SK-N-DZ (cell line): ENCODE data around the gene PCDHGA11. TPM values are rescaled to one million over a fixed set of nuclear protein-coding genes. Genes with fewer than 3 reads are reported as not detected.
"Not testable (repeated sequence)": the region's sequence is repeated elsewhere in the genome, so short reads cannot be mapped to it uniquely, and the experiment has no call there.

Experiments
- DNase-seq: peaks from one replicate; pipeline ENCODE4 v3.0.0-alpha.2; 2015; ENCODE audit warnings: low spot score
- polyA plus RNA-seq, 2 experiments: library from polyadenylated mRNA; depleted of rRNA; stranded (reverse); fragments of >200 nt; gene quantifications; 2 replicates each; pipeline ENCODE4 v1.2.3, GENCODE V29; 2014

Gene PCDHGA11
- polyA plus RNA-seq (2014; cell fraction: cytosol; rRNA removed) = 0.31 and 0.36 TPM in 2 replicates
- 0.06 and 0.15 TPM in 2 replicates for polyA plus RNA-seq (2014; cell fraction: nucleus; rRNA removed)

DNA sequence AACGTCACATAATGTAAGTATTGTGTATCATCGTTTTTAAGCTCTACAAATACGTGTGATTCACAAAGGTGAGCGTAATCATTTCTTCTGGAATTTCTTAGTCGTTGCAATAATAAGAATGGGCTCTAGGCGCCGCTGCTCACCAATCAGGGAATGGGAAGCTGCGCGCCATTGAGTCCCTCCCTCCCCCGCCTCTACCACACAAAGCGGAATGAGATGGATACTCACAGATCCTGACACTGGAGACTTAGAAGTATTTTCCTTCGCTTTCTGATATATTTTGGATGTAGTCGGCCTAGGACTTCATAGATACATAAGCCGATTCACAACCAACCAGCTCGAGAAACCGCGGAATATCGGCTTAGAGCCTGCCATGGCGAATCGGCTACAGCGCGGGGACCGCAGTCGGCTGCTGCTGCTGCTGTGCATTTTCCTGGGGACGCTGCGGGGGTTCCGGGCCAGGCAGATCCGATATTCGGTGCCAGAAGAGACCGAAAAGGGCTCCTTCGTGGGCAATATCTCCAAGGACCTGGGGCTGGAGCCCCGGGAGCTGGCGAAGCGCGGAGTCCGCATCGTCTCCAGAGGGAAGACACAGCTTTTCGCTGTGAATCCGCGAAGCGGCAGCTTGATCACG lies at the start of gene PCDHGA11:
Gene PCDHGA11, plus strand, starts transcription at position 197 of the 634 bp plus-strand sequence. Its CDS starts 177 bp downstream, at position 374.
- no peak for DNase-seq

DNA sequence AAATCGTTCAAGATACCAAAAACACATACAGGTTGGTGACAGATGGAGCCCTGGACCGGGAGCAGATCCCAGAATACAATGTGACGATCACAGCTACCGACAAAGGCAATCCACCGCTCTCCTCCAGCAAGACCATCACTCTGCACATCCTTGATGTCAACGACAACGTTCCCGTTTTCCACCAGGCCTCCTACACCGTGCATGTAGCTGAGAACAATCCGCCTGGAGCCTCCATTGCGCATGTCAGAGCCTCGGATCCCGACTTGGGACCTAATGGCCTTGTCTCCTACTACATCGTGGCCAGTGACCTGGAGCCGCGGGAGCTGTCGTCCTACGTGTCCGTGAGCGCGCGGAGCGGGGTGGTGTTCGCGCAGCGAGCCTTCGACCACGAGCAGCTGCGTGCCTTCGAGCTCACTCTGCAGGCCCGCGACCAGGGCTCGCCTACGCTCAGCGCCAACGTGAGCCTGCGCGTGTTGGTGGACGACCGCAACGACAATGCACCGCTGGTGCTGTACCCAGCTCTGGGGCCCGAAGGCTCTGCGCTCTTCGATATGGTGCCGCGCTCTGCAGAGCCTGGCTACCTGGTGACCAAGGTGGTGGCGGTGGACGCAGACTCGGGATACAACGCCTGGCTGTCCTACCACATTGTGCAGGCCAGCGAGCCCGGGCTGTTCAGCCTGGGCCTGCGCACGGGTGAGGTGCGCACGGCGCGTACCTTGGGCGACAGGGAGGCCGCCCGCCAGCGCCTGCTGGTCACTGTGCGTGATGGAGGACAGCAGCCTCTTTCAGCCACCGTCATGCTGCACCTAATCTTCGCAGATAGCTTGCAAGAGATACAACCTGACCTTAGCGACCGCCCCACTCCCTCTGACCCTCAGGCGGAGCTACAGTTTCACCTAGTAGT lies 49.0 kb upstream of the PCDHGA11 start:
- no peak for DNase-seq

DNA sequence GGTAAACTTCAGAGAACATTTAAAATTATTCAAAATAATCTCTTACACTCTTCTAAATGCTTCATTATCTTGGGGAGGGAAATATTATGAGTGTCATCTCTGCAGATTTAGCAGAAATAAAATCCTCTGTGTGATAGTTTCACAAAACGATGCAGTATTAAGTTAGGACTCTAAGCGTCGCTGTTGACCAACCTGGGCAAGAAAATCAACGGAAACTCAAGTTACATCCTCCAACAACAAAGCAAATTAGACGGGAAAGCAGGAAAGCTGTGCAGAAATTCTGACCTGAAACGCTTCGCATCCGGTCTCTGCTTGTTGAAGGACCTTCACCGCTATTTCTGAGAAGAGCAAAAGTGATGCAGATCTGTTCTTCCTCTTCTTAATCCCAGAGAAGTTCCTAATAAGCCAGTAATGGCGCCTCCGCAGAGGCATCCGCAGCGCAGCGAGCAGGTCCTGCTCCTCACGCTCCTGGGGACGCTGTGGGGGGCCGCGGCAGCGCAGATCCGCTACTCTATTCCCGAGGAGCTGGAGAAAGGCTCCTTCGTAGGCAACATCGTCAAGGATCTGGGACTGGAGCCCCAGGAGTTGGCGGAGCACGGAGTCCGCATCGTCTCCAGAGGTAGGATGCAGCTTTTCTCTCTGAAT lies 47.1 kb upstream of the PCDHGA11 start, which contains the start of gene PCDHGA6:
Gene PCDHGA6, plus strand, starts transcription at position 219 of the 645 bp plus-strand sequence. Its CDS starts 193 bp downstream, at position 412.
- no peak for DNase-seq

DNA sequence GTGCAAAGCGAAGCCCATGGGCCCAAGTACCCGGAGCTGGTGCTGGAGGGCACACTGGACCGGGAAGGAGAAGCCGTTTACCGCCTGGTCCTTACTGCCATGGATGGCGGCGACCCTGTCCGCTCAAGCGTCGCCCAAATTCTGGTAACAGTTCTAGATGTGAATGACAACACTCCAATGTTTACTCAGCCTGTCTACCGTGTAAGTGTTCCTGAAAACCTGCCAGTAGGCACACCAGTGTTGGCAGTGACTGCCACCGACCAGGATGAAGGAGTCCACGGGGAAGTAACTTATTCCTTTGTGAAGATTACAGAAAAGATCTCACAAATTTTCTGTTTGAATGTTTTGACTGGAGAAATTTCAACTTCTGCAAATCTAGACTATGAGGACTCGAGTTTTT lies 46.2 kb upstream of the PCDHGA11 start:
- DNase-seq = no peak

DNA sequence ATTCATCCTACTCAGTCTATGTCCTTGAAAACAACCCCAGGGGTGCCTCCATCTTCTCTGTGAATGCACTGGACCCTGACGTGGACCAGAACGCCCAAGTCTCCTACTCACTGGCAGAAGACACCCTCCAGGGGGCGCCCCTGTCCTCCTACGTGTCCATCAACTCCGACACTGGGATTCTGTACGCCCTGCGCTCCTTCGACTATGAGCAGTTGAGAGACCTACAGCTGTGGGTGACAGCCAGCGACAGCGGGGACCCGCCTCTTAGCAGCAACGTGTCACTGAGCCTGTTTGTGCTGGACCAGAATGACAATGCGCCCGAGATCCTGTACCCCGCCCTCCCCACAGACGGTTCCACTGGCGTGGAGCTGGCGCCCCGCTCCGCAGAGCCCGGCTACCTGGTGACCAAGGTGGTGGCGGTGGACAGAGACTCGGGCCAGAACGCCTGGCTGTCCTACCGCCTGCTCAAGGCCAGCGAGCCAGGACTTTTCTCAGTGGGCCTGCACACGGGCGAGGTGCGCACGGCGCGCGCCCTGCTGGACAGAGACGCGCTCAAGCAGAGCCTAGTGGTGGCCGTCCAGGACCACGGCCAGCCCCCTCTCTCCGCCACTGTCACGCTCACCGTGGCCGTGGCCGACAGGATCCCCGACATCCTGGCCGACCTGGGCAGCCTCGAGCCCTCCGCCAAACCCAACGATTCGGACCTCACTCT lies 45.3 kb upstream of the PCDHGA11 start:
- not testable (repeated sequence) for DNase-seq

DNA sequence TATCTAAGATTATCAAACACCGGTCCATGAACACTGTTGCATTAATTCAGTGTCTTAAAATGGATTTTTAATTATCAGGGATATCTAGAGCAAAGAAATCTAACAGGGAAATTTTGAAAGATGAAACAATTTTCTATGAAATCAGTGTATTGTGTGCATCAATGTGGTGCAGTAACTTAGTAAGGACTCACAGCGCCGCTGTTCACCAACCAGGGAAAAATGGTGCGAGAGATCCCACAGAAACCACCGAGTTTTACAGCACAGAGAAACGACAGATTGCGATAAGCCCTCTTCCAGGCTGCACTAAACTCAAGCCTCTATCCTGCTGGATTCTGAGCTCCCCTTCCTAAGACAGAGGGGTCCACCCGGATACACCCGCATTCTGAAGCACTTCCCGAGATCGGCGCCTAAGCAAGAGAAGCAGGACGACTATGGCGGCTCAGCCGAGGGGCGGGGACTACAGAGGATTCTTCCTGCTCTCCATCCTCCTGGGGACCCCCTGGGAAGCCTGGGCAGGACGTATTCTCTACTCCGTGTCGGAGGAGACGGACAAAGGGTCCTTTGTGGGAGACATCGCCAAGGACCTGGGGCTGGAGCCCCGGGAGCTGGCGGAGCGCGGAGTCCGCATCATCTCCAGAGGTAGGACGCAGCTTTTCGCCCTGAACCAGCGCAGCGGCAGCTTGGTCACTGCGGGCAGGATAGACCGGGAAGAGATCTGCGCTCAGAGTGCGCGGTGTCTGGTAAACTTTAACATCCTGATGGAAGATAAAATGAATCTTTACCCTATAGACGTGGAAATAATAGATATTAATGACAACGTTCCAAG lies 38.2 kb upstream of the PCDHGA11 start, which contains the start of gene PCDHGA7:
Gene PCDHGA7, plus strand, starts transcription at position 274 of the 826 bp plus-strand sequence. Its CDS starts 158 bp downstream, at position 432.
- no peak for DNase-seq

DNA sequence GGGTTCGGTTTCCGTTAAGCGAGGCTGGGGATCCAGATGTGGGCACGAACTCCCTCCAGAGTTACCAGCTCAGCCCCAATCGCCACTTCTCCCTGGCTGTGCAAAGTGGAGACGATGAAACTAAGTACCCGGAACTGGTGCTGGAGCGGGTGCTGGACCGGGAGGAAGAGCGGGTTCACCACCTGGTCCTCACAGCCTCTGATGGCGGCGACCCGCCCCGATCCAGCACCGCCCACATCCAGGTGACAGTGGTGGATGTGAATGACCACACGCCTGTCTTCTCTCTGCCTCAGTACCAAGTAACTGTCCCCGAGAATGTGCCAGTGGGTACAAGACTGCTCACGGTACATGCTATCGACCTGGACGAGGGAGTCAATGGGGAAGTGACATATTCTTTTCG lies 37.5 kb upstream of the PCDHGA11 start:
- DNase-seq = no peak

DNA sequence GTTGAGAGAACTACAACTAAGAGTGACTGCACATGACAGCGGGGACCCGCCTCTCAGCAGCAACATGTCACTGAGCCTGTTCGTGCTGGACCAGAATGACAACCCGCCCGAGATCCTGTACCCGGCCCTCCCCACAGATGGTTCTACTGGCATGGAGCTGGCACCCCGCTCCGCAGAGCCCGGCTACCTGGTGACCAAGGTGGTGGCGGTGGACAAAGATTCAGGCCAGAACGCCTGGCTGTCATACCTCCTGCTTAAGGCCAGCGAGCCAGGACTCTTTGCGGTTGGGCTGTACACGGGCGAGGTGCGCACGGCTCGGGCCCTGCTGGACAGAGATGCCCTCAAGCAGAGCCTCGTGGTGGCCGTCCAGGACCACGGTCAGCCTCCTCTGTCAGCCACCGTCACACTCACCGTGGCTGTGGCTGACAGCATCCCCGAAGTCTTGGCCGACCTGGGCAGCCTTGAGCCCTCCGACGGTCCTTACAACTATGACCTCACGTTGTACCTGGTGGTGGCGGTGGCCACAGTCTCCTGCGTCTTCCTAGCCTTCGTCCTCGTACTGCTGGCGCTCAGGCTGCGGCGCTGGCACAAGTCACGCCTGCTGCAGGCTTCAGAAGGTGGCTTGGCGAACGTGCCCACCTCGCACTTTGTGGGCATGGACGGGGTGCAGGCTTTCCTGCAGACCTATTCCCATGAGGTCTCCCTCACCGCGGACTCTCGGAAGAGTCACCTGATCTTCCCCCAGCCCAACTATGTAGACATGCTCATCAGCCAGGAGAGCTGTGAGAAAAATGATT lies 36.2 kb upstream of the PCDHGA11 start:
- DNase-seq = no peak

DNA sequence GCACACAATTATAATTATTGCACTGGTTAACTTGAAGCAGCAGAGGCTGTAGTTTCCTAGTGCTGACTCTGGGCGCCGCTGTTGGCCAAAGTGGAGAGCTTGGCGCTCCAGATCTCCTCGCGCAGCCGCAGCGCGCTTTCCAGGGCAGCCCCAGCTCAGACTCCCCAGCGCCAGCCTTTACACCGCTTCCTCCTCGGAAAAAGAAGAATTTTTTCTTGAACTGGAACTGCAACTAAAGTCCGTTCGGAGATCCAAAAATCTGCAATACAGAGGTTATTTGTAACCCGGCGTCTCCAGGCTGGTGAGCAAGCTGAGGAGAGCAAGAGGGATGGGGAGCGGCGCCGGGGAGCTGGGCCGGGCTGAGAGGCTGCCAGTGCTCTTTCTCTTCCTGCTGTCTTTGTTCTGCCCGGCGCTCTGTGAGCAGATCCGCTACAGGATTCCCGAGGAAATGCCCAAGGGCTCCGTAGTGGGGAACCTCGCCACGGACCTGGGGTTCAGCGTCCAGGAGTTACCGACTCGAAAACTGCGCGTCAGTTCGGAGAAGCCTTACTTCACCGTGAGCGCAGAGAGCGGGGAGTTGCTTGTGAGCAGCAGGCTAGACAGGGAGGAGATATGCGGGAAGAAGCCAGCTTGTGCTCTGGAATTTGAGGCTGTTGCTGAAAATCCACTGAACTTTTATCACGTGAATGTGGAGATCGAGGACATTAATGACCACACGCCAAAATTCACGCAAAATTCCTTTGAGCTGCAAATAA lies 33.1 kb upstream of the PCDHGA11 start, which contains the start of gene PCDHGB4:
Gene PCDHGB4, plus strand, starts transcription at position 142 of the 755 bp plus-strand sequence. Its CDS starts 187 bp downstream, at position 329.
- DNase-seq = not testable (repeated sequence)

DNA sequence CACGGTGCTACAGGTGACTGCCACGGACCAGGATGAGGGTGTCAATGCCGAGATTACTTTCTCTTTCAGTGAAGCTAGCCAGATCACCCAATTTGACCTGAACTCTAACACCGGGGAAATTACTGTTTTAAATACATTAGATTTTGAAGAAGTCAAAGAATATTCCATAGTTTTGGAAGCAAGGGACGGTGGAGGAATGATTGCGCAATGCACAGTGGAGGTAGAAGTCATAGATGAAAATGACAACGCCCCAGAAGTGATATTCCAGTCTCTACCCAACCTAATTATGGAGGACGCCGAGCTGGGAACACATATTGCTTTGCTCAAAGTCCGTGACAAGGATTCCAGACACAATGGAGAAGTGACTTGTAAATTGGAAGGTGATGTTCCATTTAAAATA lies 32.2 kb upstream of the PCDHGA11 start:
- no peak for DNase-seq

DNA sequence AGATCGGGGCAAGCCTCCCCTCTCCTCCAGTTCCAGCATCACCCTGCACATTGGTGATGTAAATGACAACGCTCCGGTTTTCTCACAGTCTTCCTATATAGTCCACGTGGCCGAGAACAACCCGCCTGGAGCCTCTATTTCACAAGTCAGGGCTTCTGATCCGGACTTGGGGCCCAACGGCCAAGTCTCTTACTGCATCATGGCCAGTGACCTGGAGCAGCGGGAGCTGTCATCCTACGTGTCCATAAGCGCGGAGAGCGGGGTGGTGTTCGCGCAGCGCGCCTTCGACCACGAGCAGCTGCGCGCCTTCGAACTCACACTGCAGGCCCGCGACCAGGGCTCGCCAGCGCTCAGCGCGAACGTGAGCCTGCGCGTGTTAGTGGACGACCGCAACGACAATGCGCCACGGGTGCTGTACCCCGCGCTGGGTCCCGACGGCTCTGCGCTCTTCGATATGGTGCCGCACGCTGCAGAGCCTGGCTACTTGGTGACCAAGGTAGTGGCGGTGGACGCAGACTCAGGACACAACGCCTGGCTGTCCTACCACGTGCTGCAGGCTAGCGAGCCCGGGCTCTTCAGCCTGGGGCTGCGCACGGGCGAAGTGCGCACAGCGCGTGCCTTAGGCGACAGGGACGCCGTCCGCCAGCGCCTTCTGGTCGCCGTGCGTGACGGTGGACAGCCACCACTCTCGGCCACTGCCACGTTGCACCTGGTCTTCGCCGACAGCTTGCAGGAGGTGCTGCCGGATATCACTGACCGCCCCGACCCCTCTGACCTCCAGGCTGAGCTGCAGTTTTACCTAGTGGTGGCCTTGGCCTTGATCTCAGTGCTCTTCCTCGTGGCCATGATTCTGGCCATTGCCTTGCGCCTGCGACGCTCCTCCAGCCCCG lies 31.5 kb upstream of the PCDHGA11 start:
- no peak for DNase-seq

DNA sequence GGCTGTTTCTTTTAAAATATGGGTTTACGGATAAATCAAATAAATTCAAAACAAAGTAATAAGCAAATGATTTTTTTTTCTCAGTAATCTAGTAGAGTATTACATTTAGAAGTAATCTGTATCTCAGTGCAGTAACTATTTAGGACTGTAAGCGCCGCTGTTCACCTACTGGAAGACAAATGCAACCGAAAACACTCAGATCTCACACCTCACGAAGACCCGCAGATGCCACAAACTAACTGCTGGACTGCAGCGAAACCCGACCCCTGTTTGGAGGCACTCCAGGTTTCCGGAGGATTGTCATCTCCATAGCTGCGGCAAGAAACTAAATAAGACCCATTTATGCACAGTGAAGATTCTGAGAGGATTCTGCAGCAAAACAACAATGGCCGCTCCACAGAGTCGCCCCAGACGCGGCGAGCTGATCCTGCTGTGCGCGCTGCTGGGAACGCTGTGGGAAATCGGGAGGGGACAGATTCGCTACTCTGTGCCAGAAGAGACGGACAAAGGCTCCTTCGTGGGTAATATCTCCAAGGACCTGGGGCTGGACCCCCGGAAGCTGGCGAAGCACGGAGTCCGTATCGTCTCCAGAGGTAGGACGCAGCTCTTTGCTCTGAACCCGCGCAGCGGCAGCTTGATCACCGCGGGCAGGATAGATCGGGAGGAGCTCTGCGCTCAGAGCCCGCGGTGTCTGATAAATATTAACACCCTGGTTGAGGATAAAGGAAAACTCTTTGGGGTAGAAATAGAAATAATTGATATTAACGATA lies 28.2 kb upstream of the PCDHGA11 start, which contains the start of gene PCDHGA8:
Gene PCDHGA8, plus strand, starts transcription at position 205 of the 770 bp plus-strand sequence. Its CDS starts 181 bp downstream, at position 386.
- no peak for DNase-seq

DNA sequence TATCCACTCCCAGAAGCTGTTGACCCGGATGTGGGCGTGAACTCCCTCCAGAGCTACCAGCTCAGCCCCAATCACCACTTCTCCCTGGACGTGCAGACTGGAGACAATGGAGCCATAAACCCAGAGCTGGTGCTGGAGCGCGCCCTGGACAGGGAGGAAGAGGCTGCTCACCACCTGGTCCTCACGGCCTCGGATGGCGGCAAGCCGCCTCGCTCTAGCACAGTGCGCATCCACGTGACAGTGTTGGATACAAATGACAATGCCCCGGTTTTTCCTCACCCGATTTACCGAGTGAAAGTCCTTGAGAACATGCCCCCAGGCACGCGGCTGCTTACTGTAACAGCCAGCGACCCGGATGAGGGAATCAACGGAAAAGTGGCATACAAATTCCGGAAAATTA lies 27.6 kb upstream of the PCDHGA11 start:
- DNase-seq = no peak

DNA sequence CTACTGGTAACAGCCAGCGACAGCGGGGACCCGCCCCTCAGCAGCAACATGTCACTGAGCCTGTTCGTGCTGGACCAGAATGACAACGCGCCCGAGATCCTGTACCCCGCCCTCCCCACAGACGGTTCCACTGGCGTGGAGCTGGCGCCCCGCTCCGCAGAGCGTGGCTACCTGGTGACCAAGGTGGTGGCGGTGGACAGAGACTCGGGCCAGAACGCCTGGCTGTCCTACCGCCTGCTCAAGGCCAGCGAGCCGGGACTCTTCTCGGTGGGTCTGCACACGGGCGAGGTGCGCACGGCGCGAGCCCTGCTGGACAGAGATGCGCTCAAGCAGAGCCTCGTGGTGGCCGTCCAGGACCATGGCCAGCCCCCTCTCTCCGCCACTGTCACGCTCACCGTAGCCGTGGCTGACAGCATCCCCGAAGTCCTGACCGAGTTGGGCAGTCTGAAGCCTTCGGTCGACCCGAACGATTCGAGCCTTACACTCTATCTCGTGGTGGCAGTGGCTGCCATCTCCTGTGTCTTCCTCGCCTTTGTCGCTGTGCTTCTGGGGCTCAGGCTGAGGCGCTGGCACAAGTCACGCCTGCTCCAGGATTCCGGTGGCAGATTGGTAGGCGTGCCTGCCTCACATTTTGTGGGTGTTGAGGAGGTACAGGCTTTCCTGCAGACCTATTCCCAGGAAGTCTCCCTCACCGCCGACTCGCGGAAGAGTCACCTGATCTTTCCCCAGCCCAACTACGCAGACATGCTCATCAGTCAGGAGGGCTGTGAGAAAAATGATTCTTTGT lies 26.3 kb upstream of the PCDHGA11 start:
- DNase-seq = not testable (repeated sequence)

DNA sequence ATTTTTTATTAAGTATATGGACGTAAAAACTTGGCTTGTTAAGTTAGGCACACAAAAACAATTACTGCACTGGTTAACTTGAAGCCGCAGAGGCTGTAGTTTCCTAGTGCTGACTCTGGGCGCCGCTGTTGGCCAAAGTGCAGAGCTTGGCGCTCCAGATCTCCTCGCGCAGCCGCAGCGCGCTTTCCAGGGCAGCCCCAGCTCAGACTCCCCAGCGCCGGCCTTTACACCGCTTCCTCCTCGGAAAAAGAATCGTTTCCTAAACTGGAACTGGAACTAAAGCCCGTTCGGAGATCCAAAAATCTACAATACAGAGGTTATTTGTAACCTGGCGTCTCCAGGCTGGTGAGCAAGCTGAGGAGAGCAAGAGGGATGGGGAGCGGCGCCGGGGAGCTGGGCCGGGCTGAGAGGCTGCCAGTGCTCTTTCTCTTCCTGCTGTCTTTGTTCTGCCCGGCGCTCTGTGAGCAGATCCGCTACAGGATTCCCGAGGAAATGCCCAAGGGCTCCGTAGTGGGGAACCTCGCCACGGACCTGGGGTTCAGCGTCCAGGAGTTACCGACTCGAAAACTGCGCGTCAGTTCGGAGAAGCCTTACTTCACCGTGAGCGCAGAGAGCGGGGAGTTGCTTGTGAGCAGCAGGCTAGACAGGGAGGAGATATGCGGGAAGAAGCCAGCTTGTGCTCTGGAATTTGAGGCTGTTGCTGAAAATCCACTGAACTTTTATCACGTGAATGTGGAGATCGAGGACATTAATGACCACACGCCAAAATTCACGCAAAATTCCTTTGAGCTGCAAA lies 22.9 kb upstream of the PCDHGA11 start, which contains the start of gene PCDHGB5:
Gene PCDHGB5, plus strand, starts transcription at position 192 of the 796 bp plus-strand sequence. Its CDS starts 181 bp downstream, at position 373.
- DNase-seq = not testable (repeated sequence)
